BLaER1 treated with 17β-estradiol and CSF1 and Interleukin-3, amounts not matched to agents 10 nM and 100 nM (cell line): ENCODE data around the gene USP5.

Source experiments
- H3K27ac ChIP-seq, 11 experiments: shearing (Covaris generic); formaldehyde crosslinking; 2 replicates each; pipeline ENCODE4 v1.8.1; 2022
- H3K27me3 ChIP-seq, 11 experiments: shearing (Covaris generic); formaldehyde crosslinking; 2 replicates each; pipeline ENCODE4 v1.8.1; 2022
- H3K36me3 ChIP-seq, 11 experiments: shearing (Covaris generic); formaldehyde crosslinking; 2 replicates each; pipeline ENCODE4 v1.8.1; 2022
- H3K4me1 ChIP-seq, 10 experiments: shearing (Covaris generic); formaldehyde crosslinking; 2 replicates each; pipeline ENCODE4 v1.8.1; 2022
- H3K4me2 ChIP-seq, 11 experiments: shearing (Covaris generic); formaldehyde crosslinking; 2 replicates each; pipeline ENCODE4 v1.8.1; 2022
- H3K4me3 ChIP-seq, 10 experiments: shearing (Covaris generic); formaldehyde crosslinking; 2 replicates each; pipeline ENCODE4 v1.8.1; 2022
- H3K9ac ChIP-seq, 11 experiments: shearing (Covaris generic); formaldehyde crosslinking; 2 replicates each; pipeline ENCODE4 v1.8.1; 2022
- H3K9me3 ChIP-seq, 11 experiments: shearing (Covaris generic); formaldehyde crosslinking; replicated peaks in 1 of 11; 2 replicates each; pipeline ENCODE4 v1.8.1; 2022
- H4K20me1 ChIP-seq, 11 experiments: shearing (Covaris generic); formaldehyde crosslinking; 2 replicates each; pipeline ENCODE4 v1.8.1; 2022
- Cebpa-rat ChIP-seq, 11 experiments: shearing (Covaris generic); IDR thresholded peaks; 2 replicates each; pipeline ENCODE4 v1.8.1; 2022

The USP5 gene

GRCh38 chr12:6851921-6852650 lies at the start of gene USP5:
TSS of gene USP5 (plus strand) at chr12:6852150. CDS start at chr12:6852180, 30 bp downstream.
- Histone ChIP-seq H3K27me3 (no peaks in the 10 kb centered on the region), H3K4me1 (peaks cover 34 to 45% (median 39%) of the 10 kb centered on the region in 10 experiments), H3K4me2 (peak within 1 kb of the TSS; percentile 94 to 100 (median 99)), H4K20me1 (peaks cover 0 to 39% (median 19%) of the 10 kb centered on the region in 11 experiments; a peak in 14 of 22 replicates), H3K9me3 (no peaks in the 10 kb centered on the region), H3K4me3 (peak within 1 kb of the TSS; percentile 65 to 80 (median 70)), H3K9ac (peak within 1 kb of the TSS; percentile 76 to 92 (median 85)), H3K36me3 (peaks cover 21 to 68% (median 57%) of the 10 kb centered on the region in 11 experiments), H3K27ac (peak within 1 kb of the TSS; percentile 57 to 91 (median 85); a peak in 21 of 22 replicates)
- no peak for TF ChIP-seq Cebpa-rat (IDR thresholded peaks at IDR 0.05)

- peaks cover 0 to 3% (median 0%) of the 10 kb centered on the region in 11 experiments; a peak in 2 of 22 replicates for H3K9me3 ChIP-seq
- TF ChIP-seq Cebpa-rat (IDR thresholded peaks at IDR 0.05): no peak
- peaks cover 0 to 4% (median 2%) of the 10 kb centered on the region in 10 experiments; a peak in 12 of 20 replicates for H3K4me1 ChIP-seq
- peaks cover 0 to 9% (median 0%) of the 10 kb centered on the region in 11 experiments; a peak in 3 of 22 replicates for H3K36me3 ChIP-seq
- H3K4me2 ChIP-seq: no peak overlapping the region
- no peak overlapping the region for H3K4me3 ChIP-seq
- peaks cover 0 to 13% (median 8%) of the 10 kb centered on the region in 11 experiments; a peak in 8 of 22 replicates for H3K27me3 ChIP-seq
- no peak overlapping the region for H3K9ac ChIP-seq
- no peak overlapping the region for H3K27ac ChIP-seq
- H4K20me1 ChIP-seq: no peaks in the 10 kb centered on the region
These were observed 44.8 kb upstream of the USP5 start for GRCh38 chr12:6807170-6807569.

- no peak overlapping the region for H3K9ac ChIP-seq
- H3K36me3 ChIP-seq: no peaks in the 10 kb centered on the region
- no peaks in the 10 kb centered on the region for H4K20me1 ChIP-seq
- H3K4me1 ChIP-seq: peaks cover 4 to 17% (median 11%) of the 10 kb centered on the region in 10 experiments; a peak in 15 of 20 replicates
- H3K9me3 ChIP-seq: peaks cover 0 to 2% (median 0%) of the 10 kb centered on the region in 11 experiments; a peak in 2 of 22 replicates
- H3K4me2 ChIP-seq: no peak overlapping the region
- peaks cover 0 to 24% (median 14%) of the 10 kb centered on the region in 11 experiments; a peak in 17 of 22 replicates for H3K27me3 ChIP-seq
- no peak for TF ChIP-seq Cebpa-rat (IDR thresholded peaks at IDR 0.05)
- H3K4me3 ChIP-seq: no peak overlapping the region
- H3K27ac ChIP-seq: no peak overlapping the region
These were observed 42.9 kb upstream of the USP5 start for GRCh38 chr12:6809056-6809455.

GRCh38 chr12:6810758-6811157 lies 41.2 kb upstream of the USP5 start:
- Histone ChIP-seq H3K27me3 (peaks cover 0 to 41% (median 31%) of the 10 kb centered on the region in 11 experiments; a peak in 20 of 22 replicates), H3K4me3 (no peak overlapping the region), H4K20me1 (no peaks in the 10 kb centered on the region; a peak in 2 of 22 replicates), H3K9ac (no peak overlapping the region; a peak in 1 of 22 replicates), H3K4me1 (peaks cover 11 to 22% (median 17%) of the 10 kb centered on the region in 10 experiments; a peak in 17 of 20 replicates), H3K27ac (no peak overlapping the region), H3K4me2 (no peak overlapping the region), H3K9me3 (no peaks in the 10 kb centered on the region), H3K36me3 (no peaks in the 10 kb centered on the region)
- TF ChIP-seq Cebpa-rat (IDR thresholded peaks at IDR 0.05): no peak

GRCh38 chr12:6813363-6813762 lies 38.6 kb upstream of the USP5 start:
- Histone ChIP-seq H3K27ac (no peak overlapping the region), H3K4me3 (no peak overlapping the region)

GRCh38 chr12:6816598-6816997 lies 35.4 kb upstream of the USP5 start:
- Histone ChIP-seq H3K4me1 (peaks cover 17 to 51% (median 33%) of the 10 kb centered on the region in 10 experiments; a peak in 18 of 20 replicates), H3K27ac (no peak overlapping the region), H3K4me2 (peak overlapping the region in 2 of 11 experiments; percentile 6 to 14; a peak in 1 of 22 replicates), H3K27me3 (peaks cover 13 to 66% (median 56%) of the 10 kb centered on the region in 11 experiments), H3K9me3 (no peaks in the 10 kb centered on the region), H4K20me1 (peaks cover 0 to 20% (median 0%) of the 10 kb centered on the region in 11 experiments; a peak in 5 of 22 replicates), H3K9ac (no peak overlapping the region), H3K36me3 (no peaks in the 10 kb centered on the region; a peak in 1 of 22 replicates), H3K4me3 (no peak overlapping the region)
- TF ChIP-seq Cebpa-rat (IDR thresholded peaks at IDR 0.05): no peak

More at GRCh38 chr12:6813363-6813762, 38.6 kb upstream of the USP5 start:
- Histone ChIP-seq H4K20me1 (no peaks in the 10 kb centered on the region; a peak in 2 of 22 replicates), H3K4me1 (peaks cover 11 to 30% (median 17%) of the 10 kb centered on the region in 10 experiments; a peak in 17 of 20 replicates), H3K9me3 (no peaks in the 10 kb centered on the region), H3K36me3 (no peaks in the 10 kb centered on the region), H3K4me2 (peak overlapping the region in 3 of 11 experiments; percentile 59 to 76 (median 60); a peak in 4 of 22 replicates), H3K27me3 (peaks cover 0 to 49% (median 35%) of the 10 kb centered on the region in 11 experiments; a peak in 20 of 22 replicates), H3K9ac (no peak overlapping the region)
- no peak for TF ChIP-seq Cebpa-rat (IDR thresholded peaks at IDR 0.05)

- peaks cover 22 to 54% (median 35%) of the 10 kb centered on the region in 10 experiments; a peak in 18 of 20 replicates for H3K4me1 ChIP-seq
- H3K36me3 ChIP-seq: no peaks in the 10 kb centered on the region; a peak in 1 of 22 replicates
- H3K27me3 ChIP-seq: peaks cover 18 to 71% (median 61%) of the 10 kb centered on the region in 11 experiments
- H3K4me3 ChIP-seq: no peak overlapping the region
- H3K9me3 ChIP-seq: no peaks in the 10 kb centered on the region
- peaks cover 0 to 24% (median 0%) of the 10 kb centered on the region in 11 experiments; a peak in 5 of 22 replicates for H4K20me1 ChIP-seq
- no peak overlapping the region for H3K9ac ChIP-seq
- H3K4me2 ChIP-seq: no peak overlapping the region
- TF ChIP-seq Cebpa-rat (IDR thresholded peaks at IDR 0.05): no peak
- H3K27ac ChIP-seq: no peak overlapping the region
These were observed 34.9 kb upstream of the USP5 start for GRCh38 chr12:6817098-6817497.

GRCh38 chr12:6817662-6818157 lies 34.2 kb upstream of the USP5 start:
- H3K4me1 ChIP-seq: peaks cover 16 to 52% (median 31%) of the 10 kb centered on the region in 10 experiments; a peak in 18 of 20 replicates
- H3K4me2 ChIP-seq: no peak overlapping the region
- TF ChIP-seq Cebpa-rat (IDR thresholded peaks at IDR 0.05): no peak
- H3K9me3 ChIP-seq: no peaks in the 10 kb centered on the region
- no peak overlapping the region for H3K4me3 ChIP-seq
- no peak overlapping the region for H3K27ac ChIP-seq
- H3K9ac ChIP-seq: no peak overlapping the region
- H3K36me3 ChIP-seq: no peaks in the 10 kb centered on the region; a peak in 1 of 22 replicates
- peaks cover 0 to 27% (median 0%) of the 10 kb centered on the region in 11 experiments; a peak in 5 of 22 replicates for H4K20me1 ChIP-seq
- H3K27me3 ChIP-seq: peaks cover 24 to 77% (median 68%) of the 10 kb centered on the region in 11 experiments

- peaks cover 13 to 53% (median 27%) of the 10 kb centered on the region in 10 experiments; a peak in 18 of 20 replicates for H3K4me1 ChIP-seq
These were observed 33.7 kb upstream of the USP5 start for GRCh38 chr12:6818222-6818621.

More at GRCh38 chr12:6818222-6818621, 33.7 kb upstream of the USP5 start:
- Histone ChIP-seq H3K4me2 (no peak overlapping the region), H3K9ac (no peak overlapping the region), H3K27ac (no peak overlapping the region), H3K9me3 (no peaks in the 10 kb centered on the region), H3K27me3 (peaks cover 30 to 82% (median 73%) of the 10 kb centered on the region in 11 experiments), H3K4me3 (no peak overlapping the region), H3K36me3 (no peaks in the 10 kb centered on the region; a peak in 1 of 22 replicates), H4K20me1 (peaks cover 0 to 32% (median 0%) of the 10 kb centered on the region in 11 experiments; a peak in 6 of 22 replicates)
- no peak for TF ChIP-seq Cebpa-rat (IDR thresholded peaks at IDR 0.05)
